ENCODE data around the gene STX12. TPM values are rescaled to one million over a fixed set of nuclear protein-coding genes. Genes with fewer than 3 reads are reported as not detected.
"Not testable (repeated sequence)": the region's sequence is repeated elsewhere in the genome, so short reads cannot be mapped to it uniquely, and the experiment has no call there.

Gene STX12
- total RNA-seq, 2 experiments from 2014 or later = 31.9 to 35.7 TPM

GRCh38 chr1:27755865-27756264, 17.2 kb upstream of the STX12 start:
- H3K27me3 Mint-ChIP-seq (ENCODE audit: low read depth) = no peaks in the 10 kb centered on the region
- no peak overlapping the region for H3K27ac Mint-ChIP-seq
- H3K9me3 Mint-ChIP-seq = no peaks in the 10 kb centered on the region
- intact Hi-C loops (cut with micrococcal nuclease) = no loop called here
- CTCF ChIA-PET = no interaction called here
- DNase-seq = no peak
- no peaks in the 10 kb centered on the region for H3K4me1 Mint-ChIP-seq (ENCODE audit: low read depth)
- no peak overlapping the region for H3K4me3 Mint-ChIP-seq
- peaks cover 8% of the 10 kb centered on the region for H3K36me3 Mint-ChIP-seq (ENCODE audit: low read depth)

GRCh38 chr1:27759236-27759635, 13.8 kb upstream of the STX12 start:
- DNase-seq = no peak
- no peak overlapping the region for H3K4me3 Mint-ChIP-seq
- no peaks in the 10 kb centered on the region for H3K4me1 Mint-ChIP-seq (ENCODE audit: low read depth)
- intact Hi-C loops (cut with micrococcal nuclease) = no loop called here
- no peaks in the 10 kb centered on the region for H3K27me3 Mint-ChIP-seq (ENCODE audit: low read depth)
- peaks cover 6% of the 10 kb centered on the region for H3K36me3 Mint-ChIP-seq (ENCODE audit: low read depth)
- no peaks in the 10 kb centered on the region for H3K9me3 Mint-ChIP-seq
- no peak overlapping the region for H3K27ac Mint-ChIP-seq
- CTCF ChIA-PET = no interaction called here

GRCh38 chr1:27760426-27760825, 12.6 kb upstream of the STX12 start:
- no peaks in the 10 kb centered on the region for H3K27me3 Mint-ChIP-seq (ENCODE audit: low read depth)
- H3K4me1 Mint-ChIP-seq (ENCODE audit: low read depth) = no peaks in the 10 kb centered on the region
- no peak overlapping the region for H3K27ac Mint-ChIP-seq
- intact Hi-C loops (cut with micrococcal nuclease) = no loop called here
- no peak overlapping the region for H3K4me3 Mint-ChIP-seq
- no peak for DNase-seq
- H3K9me3 Mint-ChIP-seq = no peaks in the 10 kb centered on the region
- peaks cover 5% of the 10 kb centered on the region for H3K36me3 Mint-ChIP-seq (ENCODE audit: low read depth)
- CTCF ChIA-PET = interaction anchor here (0.6 kb wide), 1 partner anchor 34 kb away, joined by 3 read pairs; no protein-coding TSS in a partner anchor

- Mint-ChIP-seq H3K36me3 (ENCODE audit: low read depth) (peaks cover 5% of the 10 kb centered on the region), H3K27ac (no peak overlapping the region), H3K9me3 (no peaks in the 10 kb centered on the region), H3K27me3 (ENCODE audit: low read depth) (no peaks in the 10 kb centered on the region), H3K4me3 (no peak overlapping the region), H3K4me1 (ENCODE audit: low read depth) (no peaks in the 10 kb centered on the region)
- CTCF ChIA-PET = interaction anchor here (0.6 kb wide), 1 partner anchor 55 kb away, joined by 4 read pairs; no protein-coding TSS in a partner anchor
- no peak for DNase-seq
- intact Hi-C loops (cut with micrococcal nuclease) = no loop called here
Observed at GRCh38 chr1:27762033-27762432, 11.0 kb upstream of the STX12 start.

GRCh38 chr1:27763358-27763757, 9.7 kb upstream of the STX12 start:
- Mint-ChIP-seq H3K4me1 (ENCODE audit: low read depth) (no peaks in the 10 kb centered on the region), H3K4me3 (no peak overlapping the region), H3K27ac (no peak overlapping the region), H3K9me3 (no peaks in the 10 kb centered on the region), H3K36me3 (ENCODE audit: low read depth) (peaks cover 2% of the 10 kb centered on the region), H3K27me3 (ENCODE audit: low read depth) (no peaks in the 10 kb centered on the region)
- intact Hi-C loops (cut with micrococcal nuclease) = no loop called here
- CTCF ChIA-PET = no interaction called here
- DNase-seq = no peak

GRCh38 chr1:27770293-27770830, 2.7 kb upstream of the STX12 start:
- H3K4me3 Mint-ChIP-seq = no peak overlapping the region
- no peak for DNase-seq
- CTCF ChIA-PET = interaction anchor here (1.9 kb wide), 1 partner anchor 101 kb away, joined by 7 read pairs; no protein-coding TSS in a partner anchor
- no peaks in the 10 kb centered on the region for H3K27me3 Mint-ChIP-seq (ENCODE audit: low read depth)
- H3K27ac Mint-ChIP-seq = no peak overlapping the region
- intact Hi-C loops (cut with micrococcal nuclease) = loop anchor here (5.0 kb wide), 4 partner anchors 102 to 487 kb away; partner anchors contain the start of genes SESN2 and THEMIS2
- peaks cover 1% of the 10 kb centered on the region for H3K36me3 Mint-ChIP-seq (ENCODE audit: low read depth)
- peaks cover 15% of the 10 kb centered on the region for H3K4me1 Mint-ChIP-seq (ENCODE audit: low read depth)
- no peaks in the 10 kb centered on the region for H3K9me3 Mint-ChIP-seq

GRCh38 chr1:27772036-27772931, 735 bp upstream of the STX12 start:
- CTCF ChIA-PET = interaction anchor here (2.1 to 3.0 kb wide), 2 partner anchors 47 to 103 kb away, joined by 6 to 10 read pairs; partner anchors contain the start of gene FAM76A
- no peak for DNase-seq
- intact Hi-C loops (cut with micrococcal nuclease) = loop anchor here (2.0 to 5.0 kb wide), 5 partner anchors 100 to 617 kb away; partner anchors contain the start of genes SESN2, SLC9A1 and THEMIS2
- peaks cover 8% of the 10 kb centered on the region for H3K36me3 Mint-ChIP-seq (ENCODE audit: low read depth)
- H3K4me3 Mint-ChIP-seq = peak overlapping the region; percentile 90
- H3K27me3 Mint-ChIP-seq (ENCODE audit: low read depth) = no peaks in the 10 kb centered on the region
- no peaks in the 10 kb centered on the region for H3K9me3 Mint-ChIP-seq
- H3K27ac Mint-ChIP-seq = peak overlapping the region; percentile 97
- peaks cover 30% of the 10 kb centered on the region for H3K4me1 Mint-ChIP-seq (ENCODE audit: low read depth)

GRCh38 chr1:27773826-27774445, 917 bp downstream of the STX12 start:
- Mint-ChIP-seq H3K27ac (peak overlapping the region; percentile 96), H3K27me3 (ENCODE audit: low read depth) (no peaks in the 10 kb centered on the region), H3K9me3 (no peaks in the 10 kb centered on the region), H3K4me3 (peak overlapping the region; percentile 90), H3K36me3 (ENCODE audit: low read depth) (peaks cover 10% of the 10 kb centered on the region), H3K4me1 (ENCODE audit: low read depth) (peaks cover 32% of the 10 kb centered on the region)
- DNase-seq = peak; percentile 48
- CTCF ChIA-PET = interaction anchor here (0.7 to 3.0 kb wide), 5 partner anchors 48 to 728 kb away, joined by 3 to 10 read pairs (median 4); partner anchors contain the start of gene FAM76A
- intact Hi-C loops (cut with micrococcal nuclease) = loop anchor here (1.0 to 5.0 kb wide), 8 partner anchors 49 to 619 kb away; partner anchors contain the start of genes FAM76A, IFI6, PPP1R8 and SESN2

- H3K27ac Mint-ChIP-seq = no peak overlapping the region
- DNase-seq = no peak
- CTCF ChIA-PET = interaction anchor here (0.8 to 3.0 kb wide), 2 partner anchors 105 to 343 kb away, joined by 4 to 10 read pairs; no protein-coding TSS in a partner anchor
- peaks cover 13% of the 10 kb centered on the region for H3K36me3 Mint-ChIP-seq (ENCODE audit: low read depth)
- intact Hi-C loops (cut with micrococcal nuclease) = loop anchor here (5.0 kb wide), 4 partner anchors 98 to 483 kb away; partner anchors contain the start of genes SESN2 and THEMIS2
- H3K4me1 Mint-ChIP-seq (ENCODE audit: low read depth) = peaks cover 36% of the 10 kb centered on the region
- H3K4me3 Mint-ChIP-seq = no peak overlapping the region
- no peaks in the 10 kb centered on the region for H3K27me3 Mint-ChIP-seq (ENCODE audit: low read depth)
- no peaks in the 10 kb centered on the region for H3K9me3 Mint-ChIP-seq
Observed at GRCh38 chr1:27774654-27775053, 1.6 kb downstream of the STX12 start.

GRCh38 chr1:27775336-27775735, 2.3 kb downstream of the STX12 start:
- DNase-seq; H3K27me3 Mint-ChIP-seq (ENCODE audit: low read depth); H3K9me3 Mint-ChIP-seq; intact Hi-C loops (cut with micrococcal nuclease); H3K4me3 Mint-ChIP-seq: not testable (repeated sequence)
- Mint-ChIP-seq H3K4me1 (ENCODE audit: low read depth) (peaks cover 38% of the 10 kb centered on the region), H3K36me3 (ENCODE audit: low read depth) (peaks cover 13% of the 10 kb centered on the region), H3K27ac (peak overlapping the region; percentile 3)
- CTCF ChIA-PET = interaction anchor here (0.8 kb wide), 1 partner anchor 344 kb away, joined by 4 read pairs; no protein-coding TSS in a partner anchor

- H3K9me3 Mint-ChIP-seq; H3K27me3 Mint-ChIP-seq (ENCODE audit: low read depth); CTCF ChIA-PET; H3K27ac Mint-ChIP-seq; DNase-seq; H3K4me3 Mint-ChIP-seq; intact Hi-C loops (cut with micrococcal nuclease): not testable (repeated sequence)
- Mint-ChIP-seq H3K36me3 (ENCODE audit: low read depth) (peaks cover 13% of the 10 kb centered on the region), H3K4me1 (ENCODE audit: low read depth) (peaks cover 38% of the 10 kb centered on the region)
Observed at GRCh38 chr1:27776276-27776675, 3.3 kb downstream of the STX12 start.

- Mint-ChIP-seq H3K9me3 (no peaks in the 10 kb centered on the region), H3K27ac (no peak overlapping the region), H3K4me1 (ENCODE audit: low read depth) (peaks cover 35% of the 10 kb centered on the region), H3K36me3 (ENCODE audit: low read depth) (peaks cover 13% of the 10 kb centered on the region), H3K27me3 (ENCODE audit: low read depth) (no peaks in the 10 kb centered on the region), H3K4me3 (no peak overlapping the region)
- no peak for DNase-seq
- intact Hi-C loops (cut with micrococcal nuclease) = no loop called here
- CTCF ChIA-PET = interaction anchor here (0.9 kb wide), 1 partner anchor 11 kb away, joined by 3 read pairs; no protein-coding TSS in a partner anchor
Observed at GRCh38 chr1:27778056-27778455, 5.0 kb downstream of the STX12 start.

All from activated naive CD4-positive, alpha-beta T cell treated with anti-CD3 and anti-CD28 coated beads for 36 hours (primary cell).